Breast epithelium (tissue), 4 donors: ENCODE measurements around the gene MRTFB. TPM values are rescaled to one million over a fixed set of nuclear protein-coding genes. Genes with fewer than 3 reads are reported as not detected.
A peak's percentile ranks its signal among the peaks of the same experiment; 100 is the strongest.

Experiments used
- DNase-seq, 2 donors: peaks; one replicate each; pipeline ENCODE4 v3.0.0-alpha.2; 2019; ENCODE audit warnings: low spot score in 2 of 2
- H3K27ac ChIP-seq, 2 donors: fragments of 200-600 bp; sonication (generic) in 1 of 2; one replicate each; pipeline ENCODE4 v1.5.1; 2016 to 2019; ENCODE audit warnings: mild to moderate bottlenecking in 1 of 2
- H3K27me3 ChIP-seq, 2 donors: fragments of 200-600 bp; sonication (generic) in 1 of 2; one replicate each; pipeline versions ENCODE4 v1.5.1 to v1.6.0; 2017 to 2019; ENCODE audit warnings: control low read depth in 1 of 2, mild to moderate bottlenecking in 1 of 2
- H3K36me3 ChIP-seq: fragments of 200-600 bp; one replicate; pipeline ENCODE4 v1.5.1; 2019
- H3K4me1 ChIP-seq, 2 donors: fragments of 200-600 bp; sonication (generic); one replicate each; pipeline ENCODE4 v1.5.1; 2016 to 2019; ENCODE audit warnings: control low read depth in 1 of 2
- H3K4me3 ChIP-seq, 3 donors: fragments of 200-600 bp; sonication (generic); 1 replicate in 2 of 3; 2 replicates in 1 of 3; pipeline ENCODE4 v1.5.1; 2016 to 2019; ENCODE audit warnings: mild to moderate bottlenecking in 3 of 3, moderate library complexity in 2 of 3
- H3K9me3 ChIP-seq, 2 donors: fragments of 200-600 bp; sonication (generic) in 1 of 2; one replicate each; pipeline ENCODE4 v1.5.1; 2016 to 2019; ENCODE audit warnings: control low read depth in 1 of 2
- POLR2A ChIP-seq: fragments of 450-650 bp; IDR thresholded peaks from one replicate; pipeline ENCODE4 v1.6.1; 2016; ENCODE audit warnings: antibody characterized with exemption, mild to moderate bottlenecking, moderate library complexity
- POLR2AphosphoS5 ChIP-seq, 3 donors: sonication (generic); formaldehyde crosslinking; IDR thresholded peaks; one replicate each; pipeline ENCODE4 v1.6.1; 2017; ENCODE audit warnings: antibody characterized with exemption in 3 of 3
- intact Hi-C: fragments of 100-400 bp; cut with DNase I; formaldehyde crosslinking; loops from one replicate; pipeline ENCODE4 v1.15.1; 2023; ENCODE audit warnings: low total_unique reads
- total RNA-seq, 3 donors: library from RNA; depleted of rRNA; stranded (reverse); fragments of >200 nt; gene quantifications; one replicate each; pipeline ENCODE4 v1.1.0, GENCODE V29; 2016
- TF ChIP-seq, protein P1 (sequence below), 3 donors: fragments of 450-650 bp; IDR thresholded peaks; one replicate each; pipeline ENCODE4 v1.5.1; 2016 to 2017; ENCODE audit warnings: antibody characterized with exemption in 3 of 3, mild to moderate bottlenecking in 3 of 3, moderate library complexity in 3 of 3

MRTFB gene
- total RNA-seq, 3 donors from 2014 or later = 49.9 to 115 (median 83.6) TPM

DNA sequence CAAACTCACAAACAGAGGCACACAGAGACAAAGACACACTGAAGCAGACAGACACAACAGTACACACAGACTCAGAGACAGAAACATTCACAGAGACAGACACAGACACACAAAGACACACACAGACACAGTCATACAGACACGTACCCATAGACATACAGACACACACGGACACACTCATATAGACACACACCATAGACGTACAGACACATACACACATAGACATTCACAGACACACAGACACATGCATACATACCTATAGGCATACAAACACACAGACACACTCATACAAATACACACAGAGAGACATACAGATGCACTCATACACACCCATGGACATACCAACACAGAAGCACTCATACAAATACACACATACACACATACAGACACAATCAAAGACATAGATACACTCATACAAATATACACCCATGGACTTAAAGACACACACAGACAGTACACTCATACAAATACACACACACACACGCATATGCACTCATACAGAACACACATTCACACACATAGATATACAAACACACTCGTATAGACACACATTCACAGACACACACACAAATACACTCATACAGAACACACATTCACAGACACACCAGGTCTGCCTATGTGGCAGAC is 19.9 kb upstream of the MRTFB start:
- Histone ChIP-seq H3K4me1 (no peaks in the 10 kb centered on the region), H3K27me3 (no peaks in the 10 kb centered on the region), H3K36me3 (no peaks in the 10 kb centered on the region), H3K4me3 (peak overlapping the region in 1 of 3 donors; percentile 46), H3K9me3 (peaks cover 0 to 4% of the 10 kb centered on the region in 2 donors), H3K27ac (peak overlapping the region; percentile 54 to 64)
- TF ChIP-seq, protein P1, sequence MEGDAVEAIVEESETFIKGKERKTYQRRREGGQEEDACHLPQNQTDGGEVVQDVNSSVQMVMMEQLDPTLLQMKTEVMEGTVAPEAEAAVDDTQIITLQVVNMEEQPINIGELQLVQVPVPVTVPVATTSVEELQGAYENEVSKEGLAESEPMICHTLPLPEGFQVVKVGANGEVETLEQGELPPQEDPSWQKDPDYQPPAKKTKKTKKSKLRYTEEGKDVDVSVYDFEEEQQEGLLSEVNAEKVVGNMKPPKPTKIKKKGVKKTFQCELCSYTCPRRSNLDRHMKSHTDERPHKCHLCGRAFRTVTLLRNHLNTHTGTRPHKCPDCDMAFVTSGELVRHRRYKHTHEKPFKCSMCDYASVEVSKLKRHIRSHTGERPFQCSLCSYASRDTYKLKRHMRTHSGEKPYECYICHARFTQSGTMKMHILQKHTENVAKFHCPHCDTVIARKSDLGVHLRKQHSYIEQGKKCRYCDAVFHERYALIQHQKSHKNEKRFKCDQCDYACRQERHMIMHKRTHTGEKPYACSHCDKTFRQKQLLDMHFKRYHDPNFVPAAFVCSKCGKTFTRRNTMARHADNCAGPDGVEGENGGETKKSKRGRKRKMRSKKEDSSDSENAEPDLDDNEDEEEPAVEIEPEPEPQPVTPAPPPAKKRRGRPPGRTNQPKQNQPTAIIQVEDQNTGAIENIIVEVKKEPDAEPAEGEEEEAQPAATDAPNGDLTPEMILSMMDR (IDR thresholded peaks at IDR 0.05) = no peak
- TF ChIP-seq POLR2A = no peak
- TF ChIP-seq POLR2AphosphoS5 (IDR thresholded peaks at IDR 0.05) = no peak
- intact Hi-C loops = no loop called here
- no peak for DNase-seq

DNA sequence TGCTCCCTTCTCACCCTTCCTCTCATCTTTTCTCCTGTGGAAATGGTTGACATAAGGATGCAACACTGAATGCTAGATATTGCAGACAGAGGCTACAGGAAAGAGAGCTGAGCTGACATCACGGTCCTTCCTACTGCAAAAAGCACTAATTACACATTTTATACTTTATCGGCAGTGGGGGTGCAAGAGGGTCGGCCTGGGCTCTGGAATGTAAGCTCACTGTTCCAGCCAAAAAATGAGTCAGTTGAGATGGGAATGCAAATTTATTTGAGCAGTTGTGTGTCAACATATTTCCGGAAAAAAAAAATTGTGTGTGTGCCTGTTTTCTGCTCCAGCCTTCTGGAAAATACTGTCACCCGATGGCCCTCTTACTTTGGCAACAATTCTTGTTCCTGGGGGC is 14.1 kb upstream of the MRTFB start:
- intact Hi-C loops = loop anchor here (2.0 kb wide), 1 partner anchor 16 kb away; no protein-coding TSS in a partner anchor
- TF ChIP-seq POLR2AphosphoS5 (IDR thresholded peaks at IDR 0.05) (no peak), POLR2A (no peak)
- TF ChIP-seq, protein P1 (IDR thresholded peaks at IDR 0.05) = no peak
- H3K27ac ChIP-seq = peak overlapping the region; percentile 65 to 70

DNA sequence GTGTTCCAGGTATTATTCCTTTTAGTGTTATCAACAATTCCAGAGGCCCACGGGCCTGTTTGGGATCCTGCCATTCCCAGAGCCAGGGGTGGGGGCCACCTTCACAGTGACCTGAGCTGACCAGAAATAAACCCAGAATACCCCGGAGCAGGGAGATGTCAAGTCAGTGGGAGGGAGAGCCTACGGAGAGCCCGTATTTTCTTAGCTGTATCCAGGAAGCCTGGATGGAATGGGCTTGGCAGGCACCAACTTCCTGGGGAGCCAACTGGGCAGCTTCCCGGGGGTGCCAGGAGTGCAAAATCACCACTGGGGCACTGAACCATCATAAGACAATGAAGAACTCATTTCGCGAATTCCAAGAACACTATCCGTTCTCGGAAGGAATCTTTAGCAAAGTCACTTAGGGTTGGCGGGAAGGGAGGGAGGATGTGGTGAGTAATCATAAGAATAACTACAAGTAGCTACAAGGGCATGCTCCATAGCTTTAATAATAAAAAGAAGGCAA is 13.2 kb upstream of the MRTFB start:
- H3K27me3 ChIP-seq = no peaks in the 10 kb centered on the region
- no peak overlapping the region for H3K4me3 ChIP-seq
- peak in 1 of 2 donors; percentile 59 for DNase-seq
- peak overlapping the region; percentile 65 to 70 for H3K27ac ChIP-seq
- peaks cover 0 to 7% of the 10 kb centered on the region in 2 donors for H3K9me3 ChIP-seq
- intact Hi-C loops = loop anchor here (2.0 kb wide), 1 partner anchor 17 kb away; no protein-coding TSS in a partner anchor
- H3K4me1 ChIP-seq = no peaks in the 10 kb centered on the region
- TF ChIP-seq POLR2AphosphoS5 (IDR thresholded peaks at IDR 0.05) (peak in 2 of 3 donors; percentile 37 to 61), POLR2A (no peak)
- no peaks in the 10 kb centered on the region for H3K36me3 ChIP-seq

More for the DNA sequence above, 14.1 kb upstream of the MRTFB start:
- Histone ChIP-seq H3K4me1 (no peaks in the 10 kb centered on the region), H3K27me3 (no peaks in the 10 kb centered on the region), H3K9me3 (peaks cover 0 to 7% of the 10 kb centered on the region in 2 donors), H3K36me3 (no peaks in the 10 kb centered on the region), H3K4me3 (no peak overlapping the region)
- DNase-seq = no peak

DNA sequence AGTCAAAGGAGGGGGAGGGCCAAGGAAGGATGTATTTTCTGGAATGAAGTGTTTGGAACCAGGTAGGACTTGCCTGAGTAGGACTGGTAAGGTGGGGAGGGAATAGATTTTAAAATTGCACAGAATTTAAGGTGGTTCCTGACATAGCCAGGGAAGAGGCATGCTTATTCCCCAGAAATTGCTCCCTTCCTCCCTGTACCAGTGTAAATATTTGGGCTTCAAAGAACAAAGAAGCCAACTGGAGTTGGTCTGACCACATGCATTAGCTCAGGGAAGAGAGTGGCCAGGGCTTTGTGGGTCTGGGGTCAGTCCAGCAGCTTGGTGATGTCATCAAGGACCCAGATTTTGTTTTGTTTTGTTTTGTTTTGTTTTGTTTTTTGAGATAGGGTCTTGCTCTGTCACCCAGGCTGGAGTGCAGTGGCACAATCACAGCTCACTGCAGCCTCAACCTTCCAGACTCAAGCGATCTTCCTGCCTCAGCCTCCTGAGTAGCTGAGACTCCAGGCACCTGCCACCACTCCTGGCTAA is 9.3 kb upstream of the MRTFB start:
- H3K27me3 ChIP-seq = no peaks in the 10 kb centered on the region
- no peak for TF ChIP-seq POLR2AphosphoS5 (IDR thresholded peaks at IDR 0.05)
- TF ChIP-seq POLR2A = no peak
- intact Hi-C loops = no loop called here
- H3K27ac ChIP-seq = no peak overlapping the region
- H3K9me3 ChIP-seq = no peaks in the 10 kb centered on the region
- no peak overlapping the region for H3K4me3 ChIP-seq
- H3K36me3 ChIP-seq = no peaks in the 10 kb centered on the region
- H3K4me1 ChIP-seq = no peaks in the 10 kb centered on the region
- DNase-seq = no peak

DNA sequence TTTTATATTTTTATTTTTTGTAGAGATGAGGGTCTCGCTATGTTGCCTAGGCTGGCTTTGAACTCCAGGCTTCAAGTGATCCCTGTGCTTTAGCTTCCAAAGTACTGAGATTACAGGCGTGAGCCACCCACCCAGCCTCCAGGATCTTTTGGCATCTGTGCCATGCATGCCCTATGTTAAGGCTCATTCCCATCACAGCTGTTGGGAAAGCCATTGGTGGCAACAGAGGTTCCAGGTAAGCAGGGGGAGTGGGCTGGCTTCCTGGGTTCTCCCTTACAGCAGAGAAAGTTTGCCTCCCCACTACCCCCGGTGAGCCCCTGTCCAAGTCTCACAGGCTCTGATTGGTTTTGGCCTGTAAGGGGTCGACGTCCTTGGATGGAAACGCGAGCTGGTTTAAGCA is 8.9 kb upstream of the MRTFB start:
- TF ChIP-seq, protein P1 (IDR thresholded peaks at IDR 0.05) = no peak
- TF ChIP-seq POLR2A (no peak), POLR2AphosphoS5 (IDR thresholded peaks at IDR 0.05) (no peak)
- Histone ChIP-seq H3K4me3 (no peak overlapping the region), H3K9me3 (no peaks in the 10 kb centered on the region), H3K4me1 (no peaks in the 10 kb centered on the region), H3K36me3 (no peaks in the 10 kb centered on the region), H3K27me3 (no peaks in the 10 kb centered on the region), H3K27ac (no peak overlapping the region)
- DNase-seq = no peak
- intact Hi-C loops = no loop called here
